GM12875 (cell line): ENCODE results near the gene TTBK2.
"Not testable (repeated sequence)": the region's sequence is repeated elsewhere in the genome, so short reads cannot be mapped to it uniquely, and the experiment has no call there.

Source experiments
- H3K4me3 ChIP-seq: one replicate; pipeline ENCODE4 v1.5.1; 2011; ENCODE audit warnings: low read depth, low read length, control low read depth
- TF ChIP-seq, protein P1 (sequence below): IDR thresholded peaks from 2 replicates; pipeline ENCODE4 v1.5.1; 2011; ENCODE audit warnings: low read depth, mild to moderate bottlenecking, control low read depth, inconsistent platforms, low read length, moderate library complexity, borderline replicate concordance; ENCODE audit not compliant: insufficient read depth

The TTBK2 gene

GRCh38 chr15:42785569-42785968 is 135.0 kb downstream of the TTBK2 start:
- H3K4me3 ChIP-seq, result no peak overlapping the region
- TF ChIP-seq, protein P1, sequence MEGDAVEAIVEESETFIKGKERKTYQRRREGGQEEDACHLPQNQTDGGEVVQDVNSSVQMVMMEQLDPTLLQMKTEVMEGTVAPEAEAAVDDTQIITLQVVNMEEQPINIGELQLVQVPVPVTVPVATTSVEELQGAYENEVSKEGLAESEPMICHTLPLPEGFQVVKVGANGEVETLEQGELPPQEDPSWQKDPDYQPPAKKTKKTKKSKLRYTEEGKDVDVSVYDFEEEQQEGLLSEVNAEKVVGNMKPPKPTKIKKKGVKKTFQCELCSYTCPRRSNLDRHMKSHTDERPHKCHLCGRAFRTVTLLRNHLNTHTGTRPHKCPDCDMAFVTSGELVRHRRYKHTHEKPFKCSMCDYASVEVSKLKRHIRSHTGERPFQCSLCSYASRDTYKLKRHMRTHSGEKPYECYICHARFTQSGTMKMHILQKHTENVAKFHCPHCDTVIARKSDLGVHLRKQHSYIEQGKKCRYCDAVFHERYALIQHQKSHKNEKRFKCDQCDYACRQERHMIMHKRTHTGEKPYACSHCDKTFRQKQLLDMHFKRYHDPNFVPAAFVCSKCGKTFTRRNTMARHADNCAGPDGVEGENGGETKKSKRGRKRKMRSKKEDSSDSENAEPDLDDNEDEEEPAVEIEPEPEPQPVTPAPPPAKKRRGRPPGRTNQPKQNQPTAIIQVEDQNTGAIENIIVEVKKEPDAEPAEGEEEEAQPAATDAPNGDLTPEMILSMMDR, result no peak

- TF ChIP-seq, protein P1, result no peak
- H3K4me3 ChIP-seq, result no peak overlapping the region
Observed at GRCh38 chr15:42784705-42785104, 135.9 kb downstream of the TTBK2 start.

DNA sequence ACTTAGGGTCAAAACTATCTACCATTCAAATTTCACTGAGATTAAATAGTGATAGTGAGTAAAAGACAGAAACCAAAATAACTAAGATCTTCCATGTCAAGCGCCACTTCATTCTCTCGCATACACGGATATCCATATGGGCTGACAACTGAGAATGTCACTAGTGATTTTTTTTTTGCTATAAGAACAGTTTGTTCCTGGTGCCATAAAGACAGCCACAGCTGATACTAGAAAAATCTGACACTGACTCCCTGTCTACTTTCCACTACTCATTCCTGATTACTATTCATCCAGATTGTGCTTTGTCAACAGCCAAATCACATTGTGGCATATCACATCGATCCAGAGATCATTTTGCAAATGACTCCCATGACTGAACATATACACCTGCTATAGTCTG is 137.9 kb downstream of the TTBK2 start:
- H3K4me3 ChIP-seq, result no peak overlapping the region
- TF ChIP-seq, protein P1, result no peak

GRCh38 chr15:42775416-42775815 is 145.2 kb downstream of the TTBK2 start:
- TF ChIP-seq, protein P1, result no peak
- no peak overlapping the region for H3K4me3 ChIP-seq

GRCh38 chr15:42772901-42773300 is 147.7 kb downstream of the TTBK2 start:
- H3K4me3 ChIP-seq, result no peak overlapping the region
- TF ChIP-seq, protein P1, result no peak

GRCh38 chr15:42772144-42772543 is 148.4 kb downstream of the TTBK2 start:
- TF ChIP-seq, protein P1, result no peak
- no peak overlapping the region for H3K4me3 ChIP-seq

GRCh38 chr15:42766109-42766508 is 154.5 kb downstream of the TTBK2 start:
- not testable (repeated sequence) for H3K4me3 ChIP-seq

- H3K4me3 ChIP-seq, result not testable (repeated sequence)
Observed at GRCh38 chr15:42764154-42764731, 156.3 kb downstream of the TTBK2 start.

DNA sequence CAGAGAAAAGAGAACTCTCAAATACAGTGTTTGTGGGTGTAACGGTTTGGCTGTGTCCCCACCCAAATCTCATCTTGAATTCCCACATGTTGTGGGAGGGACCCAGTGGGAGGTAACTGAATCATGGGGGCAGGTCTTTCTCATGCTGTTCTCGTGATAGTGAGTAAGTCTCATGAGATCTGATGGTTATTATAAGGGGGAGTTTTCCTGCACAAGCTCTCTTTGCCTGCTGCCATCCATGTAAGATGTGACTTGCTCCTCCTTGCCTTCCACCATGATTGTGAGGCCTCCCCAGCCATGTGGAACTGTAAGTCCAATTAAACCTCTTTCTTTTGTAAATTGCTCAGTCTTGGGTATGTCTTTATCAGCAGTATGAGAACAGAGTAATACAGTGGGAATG is 158.8 kb downstream of the TTBK2 start:
- H3K4me3 ChIP-seq, result not testable (repeated sequence)
